Breast epithelium (tissue), 4 donors: Measurements from ENCODE around the gene JDP2. TPM values are rescaled to one million over a fixed set of nuclear protein-coding genes. Genes with fewer than 3 reads are reported as not detected.

ENCODE experiments used
- DNase-seq, 2 donors: peaks; one replicate each; pipeline ENCODE4 v3.0.0-alpha.2; 2019; ENCODE audit warnings: low spot score in 2 of 2
- H3K27ac ChIP-seq, 2 donors: fragments of 200-600 bp; sonication (generic) in 1 of 2; one replicate each; pipeline ENCODE4 v1.5.1; 2016 to 2019; ENCODE audit warnings: mild to moderate bottlenecking in 1 of 2
- H3K27me3 ChIP-seq, 2 donors: fragments of 200-600 bp; sonication (generic) in 1 of 2; one replicate each; pipeline versions ENCODE4 v1.5.1 to v1.6.0; 2017 to 2019; ENCODE audit warnings: control low read depth in 1 of 2, mild to moderate bottlenecking in 1 of 2
- H3K36me3 ChIP-seq: fragments of 200-600 bp; one replicate; pipeline ENCODE4 v1.5.1; 2019
- H3K4me1 ChIP-seq, 2 donors: fragments of 200-600 bp; sonication (generic); one replicate each; pipeline ENCODE4 v1.5.1; 2016 to 2019; ENCODE audit warnings: control low read depth in 1 of 2
- H3K4me3 ChIP-seq, 3 donors: fragments of 200-600 bp; sonication (generic); 1 replicate in 2 of 3; 2 replicates in 1 of 3; pipeline ENCODE4 v1.5.1; 2016 to 2019; ENCODE audit warnings: mild to moderate bottlenecking in 3 of 3, moderate library complexity in 2 of 3
- H3K9me3 ChIP-seq, 2 donors: fragments of 200-600 bp; sonication (generic) in 1 of 2; one replicate each; pipeline ENCODE4 v1.5.1; 2016 to 2019; ENCODE audit warnings: control low read depth in 1 of 2
- POLR2A ChIP-seq: fragments of 450-650 bp; IDR thresholded peaks from one replicate; pipeline ENCODE4 v1.6.1; 2016; ENCODE audit warnings: antibody characterized with exemption, mild to moderate bottlenecking, moderate library complexity
- POLR2AphosphoS5 ChIP-seq, 3 donors: sonication (generic); formaldehyde crosslinking; IDR thresholded peaks; one replicate each; pipeline ENCODE4 v1.6.1; 2017; ENCODE audit warnings: antibody characterized with exemption in 3 of 3
- intact Hi-C: fragments of 100-400 bp; cut with DNase I; formaldehyde crosslinking; loops from one replicate; pipeline ENCODE4 v1.15.1; 2023; ENCODE audit warnings: low total_unique reads
- total RNA-seq, 3 donors: library from RNA; depleted of rRNA; stranded (reverse); fragments of >200 nt; gene quantifications; one replicate each; pipeline ENCODE4 v1.1.0, GENCODE V29; 2016
- TF ChIP-seq, protein P1 (sequence below), 3 donors: fragments of 450-650 bp; IDR thresholded peaks; one replicate each; pipeline ENCODE4 v1.5.1; 2016 to 2017; ENCODE audit warnings: antibody characterized with exemption in 3 of 3, mild to moderate bottlenecking in 3 of 3, moderate library complexity in 3 of 3

JDP2 gene
- total RNA-seq, 3 donors from 2014 or later = 35.7 to 153 (median 58.3) TPM

DNA sequence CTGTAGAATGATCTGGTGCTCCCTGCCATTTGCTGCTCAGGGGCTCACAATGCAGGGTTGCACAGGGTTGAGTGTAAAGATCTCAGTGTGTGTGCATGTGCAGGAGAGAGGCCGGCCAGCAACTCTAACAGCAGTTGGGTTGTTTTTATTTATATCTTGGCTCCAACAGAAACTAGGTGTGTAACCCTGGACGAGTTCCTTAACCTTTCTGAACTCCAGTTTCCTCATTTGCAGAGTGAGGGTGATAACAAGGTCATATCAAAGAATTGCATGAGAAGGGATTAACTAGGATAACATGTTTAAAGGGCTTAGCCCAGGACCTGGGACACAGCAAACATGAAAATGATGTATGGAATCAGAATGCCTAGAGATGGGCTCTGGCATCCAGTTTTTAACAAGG lies 14.8 kb upstream of the JDP2 start:
- Histone ChIP-seq H3K27ac (no peak overlapping the region), H3K27me3 (no peaks in the 10 kb centered on the region), H3K9me3 (no peaks in the 10 kb centered on the region), H3K36me3 (no peaks in the 10 kb centered on the region), H3K4me3 (no peak overlapping the region), H3K4me1 (no peaks in the 10 kb centered on the region)
- no peak for DNase-seq
- intact Hi-C loops = no loop called here
- TF ChIP-seq POLR2AphosphoS5 (IDR thresholded peaks at IDR 0.05) (no peak), POLR2A (no peak)
- TF ChIP-seq, protein P1, sequence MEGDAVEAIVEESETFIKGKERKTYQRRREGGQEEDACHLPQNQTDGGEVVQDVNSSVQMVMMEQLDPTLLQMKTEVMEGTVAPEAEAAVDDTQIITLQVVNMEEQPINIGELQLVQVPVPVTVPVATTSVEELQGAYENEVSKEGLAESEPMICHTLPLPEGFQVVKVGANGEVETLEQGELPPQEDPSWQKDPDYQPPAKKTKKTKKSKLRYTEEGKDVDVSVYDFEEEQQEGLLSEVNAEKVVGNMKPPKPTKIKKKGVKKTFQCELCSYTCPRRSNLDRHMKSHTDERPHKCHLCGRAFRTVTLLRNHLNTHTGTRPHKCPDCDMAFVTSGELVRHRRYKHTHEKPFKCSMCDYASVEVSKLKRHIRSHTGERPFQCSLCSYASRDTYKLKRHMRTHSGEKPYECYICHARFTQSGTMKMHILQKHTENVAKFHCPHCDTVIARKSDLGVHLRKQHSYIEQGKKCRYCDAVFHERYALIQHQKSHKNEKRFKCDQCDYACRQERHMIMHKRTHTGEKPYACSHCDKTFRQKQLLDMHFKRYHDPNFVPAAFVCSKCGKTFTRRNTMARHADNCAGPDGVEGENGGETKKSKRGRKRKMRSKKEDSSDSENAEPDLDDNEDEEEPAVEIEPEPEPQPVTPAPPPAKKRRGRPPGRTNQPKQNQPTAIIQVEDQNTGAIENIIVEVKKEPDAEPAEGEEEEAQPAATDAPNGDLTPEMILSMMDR (IDR thresholded peaks at IDR 0.05) = no peak

GRCh38 chr14:75417674-75418073 lies 10.1 kb upstream of the JDP2 start:
- H3K27me3 ChIP-seq = no peaks in the 10 kb centered on the region
- intact Hi-C loops = no loop called here
- H3K9me3 ChIP-seq = no peaks in the 10 kb centered on the region
- no peak overlapping the region for H3K4me3 ChIP-seq
- peak in 1 of 2 donors; percentile 24 for DNase-seq
- TF ChIP-seq POLR2A = no peak
- no peak for TF ChIP-seq POLR2AphosphoS5 (IDR thresholded peaks at IDR 0.05)
- TF ChIP-seq, protein P1 (IDR thresholded peaks at IDR 0.05) = no peak
- H3K36me3 ChIP-seq = no peaks in the 10 kb centered on the region
- no peak overlapping the region for H3K27ac ChIP-seq
- no peaks in the 10 kb centered on the region for H3K4me1 ChIP-seq

DNA sequence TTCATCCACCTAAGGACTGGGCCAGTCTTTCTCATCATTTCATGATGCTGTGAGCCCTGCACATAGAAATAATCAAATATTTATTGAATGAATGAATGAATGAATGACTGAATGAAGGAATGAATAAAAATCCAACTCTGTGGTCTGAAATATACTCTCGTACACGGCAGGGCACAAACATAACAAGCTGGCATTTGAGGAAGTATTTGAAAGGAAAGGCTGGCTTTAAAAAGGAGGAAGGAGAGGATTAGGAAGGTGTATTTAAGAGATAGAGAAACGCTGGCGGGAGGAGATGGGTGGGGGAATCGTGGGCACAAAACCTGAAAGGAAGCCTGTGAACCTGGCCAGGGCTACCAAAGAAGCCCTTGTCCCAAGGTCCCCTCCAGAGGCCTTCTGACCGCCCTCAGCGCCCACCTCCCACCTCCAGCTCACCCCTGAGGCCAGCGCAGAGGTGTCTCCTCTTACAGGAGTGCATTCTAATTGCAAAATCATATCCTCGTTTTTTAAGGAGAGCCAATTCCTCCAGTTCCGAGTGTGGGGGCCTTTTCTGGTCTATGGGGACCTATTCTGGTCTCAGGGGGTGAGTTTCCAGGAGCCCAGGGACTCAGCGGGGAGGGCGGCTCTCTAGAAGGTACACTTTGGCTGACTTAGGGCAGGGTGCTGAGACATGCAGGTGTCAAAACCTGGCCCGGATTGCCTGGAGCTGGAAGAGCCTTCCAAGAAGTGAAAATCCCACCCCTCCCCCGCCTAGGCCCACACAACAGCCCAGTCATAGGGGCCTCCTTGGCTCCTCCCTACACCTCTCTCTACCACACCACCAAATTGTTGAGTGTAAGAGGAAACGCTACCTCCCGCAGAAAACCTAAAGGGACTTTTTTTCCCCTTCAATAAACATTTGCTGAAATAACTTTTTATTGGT lies 8.7 kb upstream of the JDP2 start:
- no peaks in the 10 kb centered on the region for H3K36me3 ChIP-seq
- no peak overlapping the region for H3K4me3 ChIP-seq
- DNase-seq = no peak
- H3K4me1 ChIP-seq = no peaks in the 10 kb centered on the region
- TF ChIP-seq POLR2AphosphoS5 (IDR thresholded peaks at IDR 0.05) (no peak), POLR2A (no peak)
- TF ChIP-seq, protein P1 (IDR thresholded peaks at IDR 0.05) = no peak
- no peaks in the 10 kb centered on the region for H3K9me3 ChIP-seq
- peak overlapping the region in 1 of 2 donors; percentile 9 for H3K27ac ChIP-seq
- intact Hi-C loops = no loop called here
- H3K27me3 ChIP-seq = no peaks in the 10 kb centered on the region

DNA sequence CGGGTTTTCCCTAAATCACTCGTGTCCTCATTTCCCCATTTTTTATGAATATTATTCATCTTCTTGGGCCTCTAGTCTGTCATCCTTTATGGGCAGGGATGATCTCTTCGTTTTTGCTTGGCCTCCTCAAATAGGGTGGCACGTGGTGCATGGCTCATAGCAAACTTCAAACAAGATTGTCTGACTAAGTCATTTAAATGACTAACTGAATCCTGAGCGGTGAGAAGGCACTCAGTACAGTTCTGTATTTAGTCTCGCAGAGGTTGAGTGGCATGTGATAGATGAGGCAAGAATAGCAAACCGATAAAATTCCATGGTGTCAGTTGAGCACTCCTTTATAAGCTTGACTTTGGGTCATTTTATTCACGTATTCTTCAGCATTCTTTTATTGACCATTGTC lies 5.7 kb upstream of the JDP2 start:
- Histone ChIP-seq H3K9me3 (no peaks in the 10 kb centered on the region), H3K27ac (no peak overlapping the region), H3K4me1 (no peaks in the 10 kb centered on the region), H3K36me3 (no peaks in the 10 kb centered on the region), H3K4me3 (no peak overlapping the region), H3K27me3 (no peaks in the 10 kb centered on the region)
- no peak for TF ChIP-seq POLR2AphosphoS5 (IDR thresholded peaks at IDR 0.05)
- TF ChIP-seq, protein P1 (IDR thresholded peaks at IDR 0.05) = no peak
- TF ChIP-seq POLR2A = no peak
- intact Hi-C loops = loop anchor here (2.0 kb wide), 1 partner anchor 21 kb away; no protein-coding TSS in a partner anchor
- DNase-seq = no peak

GRCh38 chr14:75424496-75424895 lies 3.3 kb upstream of the JDP2 start:
- H3K9me3 ChIP-seq = no peaks in the 10 kb centered on the region
- TF ChIP-seq POLR2A (no peak), POLR2AphosphoS5 (IDR thresholded peaks at IDR 0.05) (no peak)
- TF ChIP-seq, protein P1 (IDR thresholded peaks at IDR 0.05) = no peak
- no peak overlapping the region for H3K27ac ChIP-seq
- H3K27me3 ChIP-seq = no peaks in the 10 kb centered on the region
- H3K4me3 ChIP-seq = no peak overlapping the region
- DNase-seq = no peak
- intact Hi-C loops = no loop called here
- no peaks in the 10 kb centered on the region for H3K36me3 ChIP-seq
- H3K4me1 ChIP-seq = peaks cover 2 to 11% of the 10 kb centered on the region in 2 donors
